ENCODE results near the gene SH2D7. TPM values are rescaled to one million over a fixed set of nuclear protein-coding genes. Genes with fewer than 3 reads are reported as not detected.
A peak's percentile ranks its signal among the peaks of the same experiment; 100 is the strongest.

Gene SH2D7
- total and polyA plus RNA-seq, 2 experiments from 2014 or later: 0.31 TPM; not detected in 1

DNA sequence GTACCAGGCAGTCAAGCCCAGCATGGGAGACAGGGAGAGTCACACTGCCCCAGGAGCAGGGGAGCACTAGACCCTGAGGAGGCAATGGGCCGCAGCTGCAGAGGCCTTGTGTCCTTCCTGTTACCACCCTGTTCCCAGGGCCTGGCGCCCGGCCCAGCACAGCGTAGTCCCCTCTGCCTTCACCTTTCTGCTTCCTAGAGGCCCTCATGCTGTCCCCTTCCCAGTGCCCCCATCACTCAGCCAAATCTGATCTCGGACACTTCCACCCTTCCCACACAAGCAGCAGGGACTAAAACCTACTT is 8.0 kb upstream of the SH2D7 start:
- no peaks in the 10 kb centered on the region; the same call in 2 of the 3 replicates for H3K9me3 Mint-ChIP-seq
- Histone ChIP-seq H3F3A (replicated peaks; ENCODE audit: low read depth) (no peaks in the 10 kb centered on the region), H3K4me2 (no peak overlapping the region), H3K27ac (ENCODE audit: low read depth) (no peak overlapping the region), H3K27me3 (ENCODE audit: insufficient read depth) (no peaks in the 10 kb centered on the region), H4K20me1 (replicated peaks; ENCODE audit: insufficient read depth) (no peaks in the 10 kb centered on the region), H3K4me3 (no peak overlapping the region), H3K4me1 (ENCODE audit: insufficient read depth) (no peaks in the 10 kb centered on the region), H3K79me2 (replicated peaks; ENCODE audit: insufficient read depth) (no peaks in the 10 kb centered on the region), H2AFZ (no peak overlapping the region), H3K9me2 (ENCODE audit: insufficient read depth) (no peaks in the 10 kb centered on the region), H3K36me3 (ENCODE audit: insufficient read depth) (no peaks in the 10 kb centered on the region)
- TF ChIP-seq NANOG (IDR thresholded peaks at IDR 0.05; ENCODE audit: borderline replicate concordance) (no peak), JUNB (IDR thresholded peaks at IDR 0.05; ENCODE audit: unreplicated experiment) (no peak), ZNF331 (CRISPR knock-in tag; IDR thresholded peaks at IDR 0.05; ENCODE audit: low read depth) (no peak), EZH2phosphoT487 (IDR thresholded peaks at IDR 0.05; ENCODE audit: unreplicated experiment) (no peak), ZNF114 (CRISPR knock-in tag; IDR thresholded peaks at IDR 0.05) (no peak), CTCF (conservative IDR thresholded peaks at IDR 0.05; ENCODE audit: low read depth in 2 of 2) (no peak)
- TF ChIP-seq, protein P1, sequence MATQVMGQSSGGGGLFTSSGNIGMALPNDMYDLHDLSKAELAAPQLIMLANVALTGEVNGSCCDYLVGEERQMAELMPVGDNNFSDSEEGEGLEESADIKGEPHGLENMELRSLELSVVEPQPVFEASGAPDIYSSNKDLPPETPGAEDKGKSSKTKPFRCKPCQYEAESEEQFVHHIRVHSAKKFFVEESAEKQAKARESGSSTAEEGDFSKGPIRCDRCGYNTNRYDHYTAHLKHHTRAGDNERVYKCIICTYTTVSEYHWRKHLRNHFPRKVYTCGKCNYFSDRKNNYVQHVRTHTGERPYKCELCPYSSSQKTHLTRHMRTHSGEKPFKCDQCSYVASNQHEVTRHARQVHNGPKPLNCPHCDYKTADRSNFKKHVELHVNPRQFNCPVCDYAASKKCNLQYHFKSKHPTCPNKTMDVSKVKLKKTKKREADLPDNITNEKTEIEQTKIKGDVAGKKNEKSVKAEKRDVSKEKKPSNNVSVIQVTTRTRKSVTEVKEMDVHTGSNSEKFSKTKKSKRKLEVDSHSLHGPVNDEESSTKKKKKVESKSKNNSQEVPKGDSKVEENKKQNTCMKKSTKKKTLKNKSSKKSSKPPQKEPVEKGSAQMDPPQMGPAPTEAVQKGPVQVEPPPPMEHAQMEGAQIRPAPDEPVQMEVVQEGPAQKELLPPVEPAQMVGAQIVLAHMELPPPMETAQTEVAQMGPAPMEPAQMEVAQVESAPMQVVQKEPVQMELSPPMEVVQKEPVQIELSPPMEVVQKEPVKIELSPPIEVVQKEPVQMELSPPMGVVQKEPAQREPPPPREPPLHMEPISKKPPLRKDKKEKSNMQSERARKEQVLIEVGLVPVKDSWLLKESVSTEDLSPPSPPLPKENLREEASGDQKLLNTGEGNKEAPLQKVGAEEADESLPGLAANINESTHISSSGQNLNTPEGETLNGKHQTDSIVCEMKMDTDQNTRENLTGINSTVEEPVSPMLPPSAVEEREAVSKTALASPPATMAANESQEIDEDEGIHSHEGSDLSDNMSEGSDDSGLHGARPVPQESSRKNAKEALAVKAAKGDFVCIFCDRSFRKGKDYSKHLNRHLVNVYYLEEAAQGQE (IDR thresholded peaks at IDR 0.05; ENCODE audit: unreplicated experiment): no peak
- peak; percentile 19 for ATAC-seq
- no peaks in the 10 kb centered on the region for H3K36me3 Mint-ChIP-seq (ENCODE audit: low read depth)
- H3K4me3 Mint-ChIP-seq: no peak overlapping the region
- peaks cover 4% of the 10 kb centered on the region; the same call in 2 of the 3 replicates for H3K4me1 Mint-ChIP-seq
- H3K27ac Mint-ChIP-seq: no peak overlapping the region
- DNase-seq (ENCODE audit: low spot score): no peak
- peaks cover 10% of the 10 kb centered on the region for H3K27me3 Mint-ChIP-seq (ENCODE audit: insufficient read depth, low read depth, poor library complexity)

DNA sequence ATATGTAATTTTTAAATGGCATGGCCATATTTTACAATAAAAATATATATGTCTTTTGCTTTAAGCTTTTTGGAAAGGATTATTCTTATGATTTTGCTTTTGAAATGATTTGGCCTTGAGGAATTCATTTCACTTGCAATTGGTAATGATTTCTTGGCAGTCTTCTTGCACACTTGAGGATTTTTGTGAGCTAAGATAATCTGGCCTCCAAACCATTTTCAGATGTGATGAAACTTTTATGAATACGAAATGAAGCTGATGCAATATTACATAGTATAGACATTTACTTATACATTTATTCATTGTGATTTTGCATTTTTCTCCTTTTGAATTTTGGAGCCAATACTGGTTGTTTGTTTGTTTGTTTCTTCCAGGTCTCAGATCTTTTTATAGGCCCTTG is 6.4 kb upstream of the SH2D7 start:
- Histone ChIP-seq H3K4me2 (no peak overlapping the region), H4K20me1 (replicated peaks; ENCODE audit: insufficient read depth) (no peaks in the 10 kb centered on the region), H3K4me3 (no peak overlapping the region), H3K27me3 (ENCODE audit: insufficient read depth) (no peaks in the 10 kb centered on the region), H3K27ac (ENCODE audit: low read depth) (no peak overlapping the region), H3K9me2 (ENCODE audit: insufficient read depth) (no peaks in the 10 kb centered on the region), H3K79me2 (replicated peaks; ENCODE audit: insufficient read depth) (no peaks in the 10 kb centered on the region), H2AFZ (no peak overlapping the region), H3K4me1 (ENCODE audit: insufficient read depth) (no peaks in the 10 kb centered on the region), H3K36me3 (ENCODE audit: insufficient read depth) (no peaks in the 10 kb centered on the region), H3F3A (replicated peaks; ENCODE audit: low read depth) (no peaks in the 10 kb centered on the region)
- Mint-ChIP-seq H3K36me3 (ENCODE audit: low read depth) (no peaks in the 10 kb centered on the region), H3K9me3 (no peaks in the 10 kb centered on the region; the same call in 2 of the 3 replicates), H3K4me1 (peaks cover 4% of the 10 kb centered on the region; the same call in 2 of the 3 replicates), H3K4me3 (no peak overlapping the region), H3K27ac (no peak overlapping the region), H3K27me3 (ENCODE audit: insufficient read depth, low read depth, poor library complexity) (peaks cover 6% of the 10 kb centered on the region)
- no peak for ATAC-seq
- no peak for DNase-seq (ENCODE audit: low spot score)
- TF ChIP-seq NANOG (IDR thresholded peaks at IDR 0.05; ENCODE audit: borderline replicate concordance): no peak
- TF ChIP-seq EZH2phosphoT487 (IDR thresholded peaks at IDR 0.05; ENCODE audit: unreplicated experiment): no peak
- no peak for TF ChIP-seq ZNF331 (CRISPR knock-in tag; IDR thresholded peaks at IDR 0.05; ENCODE audit: low read depth)
- no peak for TF ChIP-seq EZH2 (IDR thresholded peaks at IDR 0.05; ENCODE audit: low read depth, unreplicated experiment)
- TF ChIP-seq POLR2AphosphoS5 (IDR thresholded peaks at IDR 0.05; ENCODE audit: low read depth): no peak
- TF ChIP-seq STAT1 (IDR thresholded peaks at IDR 0.05; ENCODE audit: unreplicated experiment): no peak
- TF ChIP-seq, protein P2, sequence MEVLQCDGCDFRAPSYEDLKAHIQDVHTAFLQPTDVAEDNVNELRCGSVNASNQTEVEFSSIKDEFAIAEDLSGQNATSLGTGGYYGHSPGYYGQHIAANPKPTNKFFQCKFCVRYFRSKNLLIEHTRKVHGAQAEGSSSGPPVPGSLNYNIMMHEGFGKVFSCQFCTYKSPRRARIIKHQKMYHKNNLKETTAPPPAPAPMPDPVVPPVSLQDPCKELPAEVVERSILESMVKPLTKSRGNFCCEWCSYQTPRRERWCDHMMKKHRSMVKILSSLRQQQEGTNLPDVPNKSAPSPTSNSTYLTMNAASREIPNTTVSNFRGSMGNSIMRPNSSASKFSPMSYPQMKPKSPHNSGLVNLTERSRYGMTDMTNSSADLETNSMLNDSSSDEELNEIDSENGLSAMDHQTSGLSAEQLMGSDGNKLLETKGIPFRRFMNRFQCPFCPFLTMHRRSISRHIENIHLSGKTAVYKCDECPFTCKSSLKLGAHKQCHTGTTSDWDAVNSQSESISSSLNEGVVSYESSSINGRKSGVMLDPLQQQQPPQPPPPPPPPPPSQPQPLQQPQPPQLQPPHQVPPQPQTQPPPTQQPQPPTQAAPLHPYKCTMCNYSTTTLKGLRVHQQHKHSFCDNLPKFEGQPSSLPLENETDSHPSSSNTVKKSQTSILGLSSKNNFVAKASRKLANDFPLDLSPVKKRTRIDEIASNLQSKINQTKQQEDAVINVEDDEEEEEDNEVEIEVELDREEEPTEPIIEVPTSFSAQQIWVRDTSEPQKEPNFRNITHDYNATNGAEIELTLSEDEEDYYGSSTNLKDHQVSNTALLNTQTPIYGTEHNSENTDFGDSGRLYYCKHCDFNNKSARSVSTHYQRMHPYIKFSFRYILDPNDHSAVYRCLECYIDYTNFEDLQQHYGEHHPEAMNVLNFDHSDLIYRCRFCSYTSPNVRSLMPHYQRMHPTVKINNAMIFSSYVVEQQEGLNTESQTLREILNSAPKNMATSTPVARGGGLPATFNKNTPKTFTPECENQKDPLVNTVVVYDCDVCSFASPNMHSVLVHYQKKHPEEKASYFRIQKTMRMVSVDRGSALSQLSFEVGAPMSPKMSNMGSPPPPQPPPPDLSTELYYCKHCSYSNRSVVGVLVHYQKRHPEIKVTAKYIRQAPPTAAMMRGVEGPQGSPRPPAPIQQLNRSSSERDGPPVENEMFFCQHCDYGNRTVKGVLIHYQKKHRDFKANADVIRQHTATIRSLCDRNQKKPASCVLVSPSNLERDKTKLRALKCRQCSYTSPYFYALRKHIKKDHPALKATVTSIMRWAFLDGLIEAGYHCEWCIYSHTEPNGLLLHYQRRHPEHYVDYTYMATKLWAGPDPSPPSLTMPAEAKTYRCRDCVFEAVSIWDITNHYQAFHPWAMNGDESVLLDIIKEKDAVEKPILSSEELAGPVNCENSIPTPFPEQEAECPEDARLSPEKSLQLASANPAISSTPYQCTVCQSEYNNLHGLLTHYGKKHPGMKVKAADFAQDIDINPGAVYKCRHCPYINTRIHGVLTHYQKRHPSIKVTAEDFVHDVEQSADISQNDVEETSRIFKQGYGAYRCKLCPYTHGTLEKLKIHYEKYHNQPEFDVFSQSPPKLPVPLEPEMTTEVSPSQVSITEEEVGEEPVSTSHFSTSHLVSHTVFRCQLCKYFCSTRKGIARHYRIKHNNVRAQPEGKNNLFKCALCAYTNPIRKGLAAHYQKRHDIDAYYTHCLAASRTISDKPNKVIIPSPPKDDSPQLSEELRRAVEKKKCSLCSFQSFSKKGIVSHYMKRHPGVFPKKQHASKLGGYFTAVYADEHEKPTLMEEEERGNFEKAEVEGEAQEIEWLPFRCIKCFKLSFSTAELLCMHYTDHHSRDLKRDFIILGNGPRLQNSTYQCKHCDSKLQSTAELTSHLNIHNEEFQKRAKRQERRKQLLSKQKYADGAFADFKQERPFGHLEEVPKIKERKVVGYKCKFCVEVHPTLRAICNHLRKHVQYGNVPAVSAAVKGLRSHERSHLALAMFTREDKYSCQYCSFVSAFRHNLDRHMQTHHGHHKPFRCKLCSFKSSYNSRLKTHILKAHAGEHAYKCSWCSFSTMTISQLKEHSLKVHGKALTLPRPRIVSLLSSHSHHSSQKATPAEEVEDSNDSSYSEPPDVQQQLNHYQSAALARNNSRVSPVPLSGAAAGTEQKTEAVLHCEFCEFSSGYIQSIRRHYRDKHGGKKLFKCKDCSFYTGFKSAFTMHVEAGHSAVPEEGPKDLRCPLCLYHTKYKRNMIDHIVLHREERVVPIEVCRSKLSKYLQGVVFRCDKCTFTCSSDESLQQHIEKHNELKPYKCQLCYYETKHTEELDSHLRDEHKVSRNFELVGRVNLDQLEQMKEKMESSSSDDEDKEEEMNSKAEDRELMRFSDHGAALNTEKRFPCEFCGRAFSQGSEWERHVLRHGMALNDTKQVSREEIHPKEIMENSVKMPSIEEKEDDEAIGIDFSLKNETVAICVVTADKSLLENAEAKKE (CRISPR knock-in tag; IDR thresholded peaks at IDR 0.05): no peak
